ENCODE measurements around the gene NPLOC4.

- no peak for TF ChIP-seq CTCF (IDR thresholded peaks at IDR 0.05)
- TF ChIP-seq POLR2A (IDR thresholded peaks at IDR 0.05): no peak
Measured at GRCh38 chr17:81576621-81577277, 60.2 kb downstream of the NPLOC4 start.

Measured in uterus (tissue), 2 donors.